ENCODE results near the gene RPL10L. TPM values are rescaled to one million over a fixed set of nuclear protein-coding genes. Genes with fewer than 3 reads are reported as not detected.

RPL10L gene
- polyA plus RNA-seq = not detected

DNA sequence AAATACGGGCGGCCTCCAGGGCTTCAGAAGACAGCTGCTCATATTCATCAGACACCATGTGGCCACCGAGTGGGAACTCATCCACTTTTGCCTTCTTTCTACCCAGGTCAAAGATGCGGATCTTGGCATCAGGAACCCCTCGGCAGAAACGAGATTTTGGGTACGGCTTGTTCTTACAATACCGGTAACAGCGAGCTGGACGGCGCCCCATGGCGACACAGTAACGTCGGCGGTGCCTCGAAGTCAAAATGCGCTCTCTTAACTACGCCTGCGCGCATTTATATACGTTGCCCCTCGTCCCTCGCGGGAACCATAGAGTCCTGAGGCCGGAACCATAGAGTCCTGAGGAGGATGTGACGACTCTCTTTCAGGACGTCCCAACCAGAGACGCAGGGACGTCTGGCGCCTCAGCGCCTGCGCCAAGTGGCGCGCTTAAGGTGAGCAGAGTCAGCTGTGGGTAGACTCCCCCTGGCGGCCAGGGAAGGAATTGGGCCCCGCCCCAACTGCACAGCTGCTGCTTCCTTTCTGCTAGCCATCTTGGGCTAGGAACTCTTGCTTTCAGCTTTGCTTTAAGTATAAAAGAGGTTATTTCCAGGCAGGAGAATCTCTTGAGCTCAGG is at the start of gene RPL10L:
Gene RPL10L (minus strand): TSS at position 256 of the 619 bp plus-strand sequence. CDS start 45 bp downstream, at position 211.
- no peak within 1 kb of the TSS for H3K27ac ChIP-seq (ENCODE audit: low read depth, low read length)
- 89 to 94% (median 93%) methylated on average over 36 of the region's 36 CpGs for WGBS, 3 donors

- no peak overlapping the region for H3K27ac ChIP-seq (ENCODE audit: low read depth, low read length)
- WGBS, 3 donors = 31 to 76% (median 74%) methylated on average over 3 of the region's 3 CpGs
These were observed 40.2 kb upstream of the RPL10L start for GRCh38 chr14:46691819-46692218.

DNA sequence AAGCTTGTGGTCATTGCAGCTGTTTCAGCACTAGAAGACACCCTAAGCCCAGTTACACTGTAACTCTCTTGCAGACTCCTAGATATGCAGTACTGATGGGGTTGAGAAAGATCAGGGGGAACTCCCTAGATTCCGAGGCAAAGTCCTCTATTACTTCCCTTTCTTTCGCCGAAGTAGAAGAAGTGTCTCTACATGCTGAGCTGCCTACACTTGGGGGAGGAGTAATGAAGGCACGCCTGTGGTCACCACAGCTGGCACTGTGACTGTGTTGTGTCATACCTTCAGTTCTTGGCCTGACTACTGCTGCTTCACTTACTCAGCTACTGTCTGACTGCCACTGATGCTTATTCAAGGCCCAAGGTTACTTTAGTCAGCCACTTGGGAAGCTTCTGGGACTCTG is 35.1 kb upstream of the RPL10L start:
- H3K27ac ChIP-seq (ENCODE audit: low read depth, low read length) = no peak overlapping the region
- WGBS, 3 donors = 77 to 90% (median 78%) methylated on average over 4 of the region's 4 CpGs

DNA sequence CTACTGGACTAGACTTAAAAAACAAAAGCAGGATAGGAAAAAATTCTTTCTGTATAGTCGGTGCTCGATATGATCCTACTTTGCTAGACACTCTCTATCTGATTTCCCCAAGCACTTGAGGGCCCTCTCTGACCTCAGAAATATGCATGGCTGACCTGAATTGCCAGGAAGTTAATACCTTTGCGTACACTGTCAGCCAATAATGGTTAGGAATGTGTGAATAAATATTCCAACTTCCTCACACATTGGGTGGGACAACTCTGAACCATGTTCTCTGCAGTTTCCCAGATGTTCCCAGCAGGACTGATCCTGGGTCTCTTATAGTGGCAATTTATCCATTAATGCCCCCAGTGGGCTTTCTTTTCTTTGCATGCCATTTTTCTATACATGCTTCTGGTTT is 20.5 kb upstream of the RPL10L start:
- 63 to 80% (median 75%) methylated on average over 3 of the region's 3 CpGs for WGBS, 3 donors

DNA sequence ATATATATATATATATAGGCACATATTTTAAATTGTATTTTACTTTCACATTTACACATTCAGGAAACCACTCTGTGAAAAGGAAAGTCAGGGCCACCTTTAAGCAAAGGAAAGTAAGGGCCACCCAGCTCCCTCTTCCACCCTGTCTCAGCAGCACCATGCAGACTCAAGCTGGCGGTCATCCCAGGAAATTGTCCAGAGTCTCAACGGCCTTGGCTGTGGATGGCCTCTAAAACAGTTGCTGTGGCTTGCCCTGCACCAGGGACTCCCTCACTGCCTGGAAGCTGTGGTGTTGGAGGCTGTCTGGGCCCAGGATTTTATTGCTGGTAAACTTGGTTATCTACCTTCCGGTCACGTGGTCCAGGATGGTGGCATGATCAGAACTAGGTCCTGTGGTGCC is 11.8 kb upstream of the RPL10L start:
- no peak overlapping the region for H3K27ac ChIP-seq (ENCODE audit: low read depth, low read length)
- WGBS, 3 donors = 75 to 82% (median 79%) methylated on average over 4 of the region's 4 CpGs

More for the DNA sequence above, 20.5 kb upstream of the RPL10L start:
- no peak overlapping the region for H3K27ac ChIP-seq (ENCODE audit: low read depth, low read length)

DNA sequence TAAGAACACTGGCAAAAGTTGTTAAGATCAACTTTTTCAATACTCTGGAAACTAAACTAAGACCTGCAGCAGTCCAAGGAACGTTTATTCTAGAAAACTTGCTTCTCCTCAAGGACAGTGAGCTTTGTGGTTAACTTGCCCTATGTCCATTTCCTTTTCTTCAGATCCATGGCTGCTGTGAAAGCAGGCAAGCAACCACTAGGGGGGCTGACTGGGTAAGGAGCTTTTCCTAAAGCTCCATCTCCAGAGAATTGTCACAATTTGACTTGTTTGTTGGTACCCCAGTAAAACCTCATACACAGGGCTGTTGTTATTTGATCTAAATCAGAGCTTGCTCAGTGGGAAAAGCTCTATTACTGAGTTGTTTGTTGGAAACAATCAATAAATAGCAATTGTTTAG is 10.1 kb upstream of the RPL10L start:
- 16 to 21% (median 17%) methylated on average over 1 of the region's 1 CpG for WGBS, 3 donors
- H3K27ac ChIP-seq (ENCODE audit: low read depth, low read length) = no peak overlapping the region

- H3K27ac ChIP-seq (ENCODE audit: low read depth, low read length) = no peak overlapping the region
These were observed 1.6 kb upstream of the RPL10L start for GRCh38 chr14:46653031-46653755.

- no peak overlapping the region for H3K27ac ChIP-seq (ENCODE audit: low read depth, low read length)
These were observed 4.8 kb downstream of the RPL10L start for GRCh38 chr14:46646796-46647195.

DNA sequence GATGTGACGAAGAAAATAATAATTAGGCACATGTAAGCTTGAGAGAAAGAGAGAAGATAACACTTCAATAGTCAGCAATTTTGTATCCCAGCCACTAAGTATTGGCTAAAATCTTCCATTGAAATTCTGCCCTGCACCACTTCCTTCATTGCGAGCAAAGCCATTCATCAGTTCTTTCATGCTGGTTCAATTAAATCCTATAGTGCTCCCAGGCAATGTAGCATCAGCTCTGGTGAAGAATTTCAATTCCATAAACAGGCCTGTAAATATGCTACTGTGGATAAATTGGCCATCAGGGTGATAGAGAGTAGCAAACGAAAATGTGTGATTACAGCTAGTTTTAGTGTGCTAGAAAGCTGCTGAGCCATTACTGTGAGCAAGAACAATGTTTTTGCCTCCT is 24.7 kb downstream of the RPL10L start:
- 63 to 66% (median 64%) methylated on average over 3 of the region's 3 CpGs for WGBS, 3 donors
- no peak overlapping the region for H3K27ac ChIP-seq (ENCODE audit: low read depth, low read length)

Measured in adipose tissue (tissue), 3 donors.